Limb (tissue), 2 donors: ENCODE results near the gene FDX2.
"Not testable (repeated sequence)": the region's sequence is repeated elsewhere in the genome, so short reads cannot be mapped to it uniquely, and the experiment has no call there.

Source experiments
- DNase-seq, 2 donors: peaks; one replicate each; pipeline ENCODE4 v3.0.0-alpha.2; 2016; ENCODE audit errors: extremely low spot score in 2 of 2

Gene FDX2

DNA sequence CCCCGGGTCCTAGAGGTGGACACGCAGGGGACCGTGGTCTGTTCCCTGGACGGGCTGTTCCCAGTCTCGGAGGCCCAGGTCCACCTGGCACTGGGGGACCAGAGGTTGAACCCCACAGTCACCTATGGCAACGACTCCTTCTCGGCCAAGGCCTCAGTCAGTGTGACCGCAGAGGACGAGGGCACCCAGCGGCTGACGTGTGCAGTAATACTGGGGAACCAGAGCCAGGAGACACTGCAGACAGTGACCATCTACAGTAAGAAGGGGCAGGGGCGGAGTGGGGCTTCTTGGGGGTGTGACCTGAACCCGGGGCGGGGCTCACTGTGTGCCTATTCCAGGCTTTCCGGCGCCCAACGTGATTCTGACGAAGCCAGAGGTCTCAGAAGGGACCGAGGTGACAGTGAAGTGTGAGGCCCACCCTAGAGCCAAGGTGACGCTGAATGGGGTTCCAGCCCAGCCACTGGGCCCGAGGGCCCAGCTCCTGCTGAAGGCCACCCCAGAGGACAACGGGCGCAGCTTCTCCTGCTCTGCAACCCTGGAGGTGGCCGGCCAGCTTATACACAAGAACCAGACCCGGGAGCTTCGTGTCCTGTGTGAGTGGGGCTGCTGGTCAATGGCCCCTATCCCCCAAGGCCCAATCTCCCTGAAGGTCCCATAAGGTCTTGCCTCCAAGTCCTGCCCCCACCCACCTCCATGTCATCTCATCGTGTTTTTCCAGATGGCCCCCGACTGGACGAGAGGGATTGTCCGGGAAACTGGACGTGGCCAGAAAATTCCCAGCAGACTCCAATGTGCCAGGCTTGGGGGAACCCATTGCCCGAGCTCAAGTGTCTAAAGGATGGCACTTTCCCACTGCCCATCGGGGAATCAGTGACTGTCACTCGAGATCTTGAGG is 31.5 kb downstream of the FDX2 start:
- DNase-seq, result no peak

- no peak for DNase-seq
These were observed 32.3 kb downstream of the FDX2 start for GRCh38 chr19:10283301-10284064.

GRCh38 chr19:10282043-10282442 is 33.8 kb downstream of the FDX2 start:
- not testable (repeated sequence) for DNase-seq

- no peak for DNase-seq
These were observed 35.9 kb downstream of the FDX2 start for GRCh38 chr19:10279737-10280442.

GRCh38 chr19:10278935-10279334 is 36.9 kb downstream of the FDX2 start:
- no peak for DNase-seq

DNA sequence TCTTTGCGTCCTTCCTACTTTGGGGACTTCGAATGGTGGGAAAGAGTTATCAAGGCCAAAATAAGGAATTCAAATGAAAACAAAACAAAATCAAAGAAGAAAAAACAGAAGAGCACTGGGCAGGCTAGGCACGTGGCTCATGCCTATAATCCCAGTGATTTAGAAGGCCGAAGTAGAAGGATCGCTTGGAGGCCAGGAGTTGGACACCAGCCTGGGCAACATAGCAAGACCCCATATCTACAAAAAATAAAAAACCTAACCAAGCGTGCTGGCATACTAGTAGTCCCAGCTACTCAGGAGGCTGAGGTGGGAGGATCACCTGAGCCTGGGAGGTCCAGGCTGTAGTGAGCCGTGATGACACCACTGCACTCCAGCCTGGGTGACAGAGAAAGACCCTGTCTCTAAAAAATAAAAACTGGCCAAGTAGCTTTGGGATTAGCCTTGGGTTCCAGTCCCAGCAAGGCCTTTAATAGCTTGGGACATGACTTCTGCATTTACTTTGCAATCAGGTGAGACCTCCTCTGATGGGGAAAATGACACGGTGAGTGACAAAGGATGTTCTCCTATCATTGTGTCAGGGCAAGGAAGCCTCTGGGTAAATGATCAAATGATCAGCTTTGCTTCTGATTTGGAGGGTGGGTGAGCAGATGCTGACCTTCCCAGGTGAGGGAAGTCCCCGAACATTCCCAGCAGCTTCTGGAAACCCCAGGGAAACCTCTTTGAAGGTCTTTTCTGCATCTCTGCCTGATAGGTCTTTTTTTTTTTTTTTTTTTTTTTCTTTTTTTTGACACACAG is 37.8 kb downstream of the FDX2 start:
- DNase-seq, result no peak

GRCh38 chr19:10274589-10274988 is 41.2 kb downstream of the FDX2 start:
- DNase-seq, result no peak

DNA sequence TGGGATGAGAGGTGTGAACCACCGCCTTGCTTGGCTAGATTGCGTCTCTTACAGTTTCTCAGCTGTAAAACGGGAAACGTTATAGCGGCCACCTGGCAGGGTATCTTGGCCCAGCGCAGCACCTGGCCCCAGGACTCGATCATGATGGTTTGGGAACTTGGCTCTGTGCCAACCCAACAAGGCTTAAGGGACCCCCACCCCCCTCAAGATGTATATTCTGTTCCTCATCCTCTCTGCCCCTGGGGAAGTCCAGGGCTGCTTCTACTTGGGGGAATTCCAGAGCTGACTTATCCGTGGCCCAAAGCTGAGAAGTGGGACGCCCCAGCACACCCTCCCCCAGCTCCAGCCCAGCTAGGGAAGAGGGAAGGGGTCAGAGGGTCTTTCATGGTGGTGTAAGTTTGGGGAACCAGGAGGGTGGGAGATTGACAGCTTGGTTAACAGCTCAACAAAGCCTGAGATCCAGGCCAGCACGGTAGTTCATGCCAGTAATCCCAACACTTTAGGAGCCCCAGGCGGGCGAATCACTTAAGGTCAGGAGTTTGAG is 44.2 kb downstream of the FDX2 start:
- no peak for DNase-seq

- DNase-seq, result peak in 1 of 2 donors; percentile 70
These were observed 45.0 kb downstream of the FDX2 start, which contains the start of gene ICAM1 for GRCh38 chr19:10270616-10271394. Gene ICAM1 (plus strand): TSS chr19:10271120. CDS start chr19:10271160, 40 bp downstream.

DNA sequence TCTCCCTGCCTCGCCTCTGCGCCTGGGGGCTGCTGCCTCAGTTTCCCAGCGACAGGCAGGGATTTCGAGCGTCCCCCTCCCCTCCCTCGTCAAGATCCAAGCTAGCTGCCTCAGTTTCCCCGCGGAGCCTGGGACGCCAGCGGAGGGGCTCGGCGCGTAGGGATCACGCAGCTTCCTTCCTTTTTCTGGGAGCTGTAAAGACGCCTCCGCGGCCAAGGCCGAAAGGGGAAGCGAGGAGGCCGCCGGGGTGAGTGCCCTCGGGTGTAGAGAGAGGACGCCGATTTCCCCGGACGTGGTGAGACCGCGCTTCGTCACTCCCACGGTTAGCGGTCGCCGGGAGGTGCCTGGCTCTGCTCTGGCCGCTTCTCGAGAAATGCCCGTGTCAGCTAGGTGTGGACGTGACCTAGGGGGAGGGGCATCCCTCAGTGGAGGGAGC is 45.6 kb downstream of the FDX2 start:
- DNase-seq, result peak in 1 of 2 donors; percentile 42

- peak; percentile 58 to 89 for DNase-seq
These were observed 46.3 kb downstream of the FDX2 start for GRCh38 chr19:10269333-10270179.

- DNase-seq, result no peak
These were observed 47.7 kb downstream of the FDX2 start for GRCh38 chr19:10268071-10268470.

DNA sequence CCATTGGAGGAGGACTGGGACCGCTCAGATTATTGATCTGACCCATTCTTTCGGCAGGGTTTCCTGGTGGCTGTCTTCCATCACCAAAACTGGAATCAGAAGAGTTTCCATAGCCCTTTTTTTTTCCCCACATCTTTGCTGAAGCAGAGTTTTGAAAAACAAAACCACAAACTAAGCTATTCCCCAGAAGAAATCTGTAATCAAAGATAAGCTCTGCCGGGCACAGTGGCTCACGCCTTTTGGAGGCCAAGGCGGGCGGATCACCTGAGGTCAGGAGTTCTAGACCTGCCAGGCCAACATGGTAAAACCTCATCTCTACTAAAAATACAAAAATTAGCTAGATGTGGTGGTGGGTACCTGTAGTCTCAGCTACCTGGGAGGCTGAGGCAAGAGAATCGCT is 49.1 kb downstream of the FDX2 start:
- DNase-seq, result no peak

DNA sequence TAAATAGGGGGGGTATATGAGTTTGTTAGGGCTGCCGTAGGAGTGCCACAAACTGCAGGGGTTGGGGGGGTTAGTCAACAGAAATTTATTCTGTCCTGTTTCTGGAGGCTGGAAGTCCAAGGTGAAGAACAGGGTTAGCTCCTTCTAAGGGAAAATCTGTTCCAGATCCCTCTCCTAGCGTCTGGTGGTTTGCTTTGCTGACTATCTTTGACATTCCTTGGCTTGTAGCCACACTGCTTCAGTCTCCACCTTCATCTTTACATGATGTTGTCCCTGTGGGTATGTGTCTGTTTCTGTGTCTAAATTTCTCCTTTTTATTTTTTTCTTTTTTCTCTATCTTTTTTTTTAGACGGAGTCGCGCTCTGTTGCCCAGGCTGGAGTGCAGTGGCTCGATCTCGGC is 53.0 kb downstream of the FDX2 start:
- no peak for DNase-seq

DNA sequence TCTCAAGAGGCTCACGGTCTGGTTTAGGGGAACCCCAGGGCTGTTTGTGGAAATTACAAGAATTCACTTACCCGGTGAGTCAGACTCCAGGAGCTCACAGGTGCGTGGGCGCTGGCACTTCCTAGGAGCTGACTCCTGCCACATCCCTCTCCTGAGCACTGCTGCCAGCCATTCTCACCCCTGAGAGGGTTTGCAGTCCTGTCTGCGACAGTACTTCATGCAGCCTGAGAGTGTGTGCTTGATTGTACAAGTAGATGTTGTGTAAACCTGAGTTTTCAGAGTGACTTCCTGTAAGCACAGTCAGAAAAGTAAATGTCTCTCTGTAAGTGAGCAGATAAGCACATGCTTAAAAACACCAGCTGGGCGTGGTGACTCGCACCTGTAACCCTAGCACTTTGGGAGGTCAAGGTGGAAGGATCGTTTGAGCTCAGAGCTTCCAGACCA is 55.7 kb downstream of the FDX2 start:
- no peak for DNase-seq
